GM12892 (cell line): Measurements from ENCODE around the gene SCUBE2.

Source experiments
- POLR2A ChIP-seq: IDR thresholded peaks from 2 replicates; pipeline ENCODE4 v1.6.1; 2011; ENCODE audit warnings: low read depth, low read length, control low read depth
- POLR2AphosphoS5 ChIP-seq: IDR thresholded peaks from 2 replicates; pipeline ENCODE4 v1.6.1; 2011; ENCODE audit warnings: low read depth, low read length, control low read depth
- TAF1 ChIP-seq: IDR thresholded peaks from 2 replicates; pipeline ENCODE4 v1.6.1; 2011; ENCODE audit warnings: low read depth, mild to moderate bottlenecking, control low read depth, low read length, borderline replicate concordance

DNA sequence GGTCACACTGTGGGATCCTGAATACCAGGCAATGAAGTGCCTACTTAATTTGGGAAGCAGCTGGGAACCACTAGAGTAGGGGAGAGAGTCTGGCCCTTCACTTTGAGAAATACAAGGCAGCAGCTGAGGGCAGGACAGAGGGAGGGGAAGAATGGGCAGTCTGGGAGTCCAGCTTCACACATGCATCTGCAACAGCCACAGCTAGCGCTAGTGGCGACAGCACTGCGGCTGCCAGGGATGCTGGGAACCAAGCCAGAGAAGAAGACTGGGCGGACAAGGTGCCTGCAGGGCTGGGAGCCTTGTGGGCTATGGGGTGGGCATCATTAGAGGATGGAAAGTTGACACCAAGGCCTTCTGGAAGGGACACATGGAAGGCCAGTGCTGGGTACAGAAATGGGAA is 15.8 kb downstream of the SCUBE2 start:
- TF ChIP-seq POLR2AphosphoS5, result no peak
- no peak for TF ChIP-seq POLR2A
- TF ChIP-seq TAF1, result no peak
